Vagina (tissue), 2 donors: ENCODE measurements around the gene NPAS1.

Experiments
- CTCF ChIP-seq, 3 experiments: fragments of 450-650 bp in 2 of 3; fragments of 200-600 bp in 1 of 3; sonication (generic) in 1 of 3; IDR thresholded peaks; one replicate each; pipeline ENCODE4 v1.5.1; 2017 to 2019; ENCODE audit warnings: antibody characterized with exemption in 3 of 3, mild to moderate bottlenecking in 2 of 3, moderate library complexity in 2 of 3
- POLR2AphosphoS5 ChIP-seq, 2 donors: sonication (generic); formaldehyde crosslinking; IDR thresholded peaks; one replicate each; pipeline ENCODE4 v1.9.0; 2017; ENCODE audit warnings: antibody characterized with exemption in 2 of 2, mild to moderate bottlenecking in 2 of 2, low read depth in 1 of 2; ENCODE audit not compliant: insufficient read depth in 1 of 2

- no peak for TF ChIP-seq CTCF (IDR thresholded peaks at IDR 0.05)
- peak; percentile 86 to 93 for TF ChIP-seq POLR2AphosphoS5 (IDR thresholded peaks at IDR 0.05; ENCODE audit: insufficient read depth in 1 of 2, low read depth in 1 of 2)
Measured at GRCh38 chr19:46975925-46976782, 43.5 kb upstream of the NPAS1 start.
